ENCODE data around the gene PGAP3.

DNA sequence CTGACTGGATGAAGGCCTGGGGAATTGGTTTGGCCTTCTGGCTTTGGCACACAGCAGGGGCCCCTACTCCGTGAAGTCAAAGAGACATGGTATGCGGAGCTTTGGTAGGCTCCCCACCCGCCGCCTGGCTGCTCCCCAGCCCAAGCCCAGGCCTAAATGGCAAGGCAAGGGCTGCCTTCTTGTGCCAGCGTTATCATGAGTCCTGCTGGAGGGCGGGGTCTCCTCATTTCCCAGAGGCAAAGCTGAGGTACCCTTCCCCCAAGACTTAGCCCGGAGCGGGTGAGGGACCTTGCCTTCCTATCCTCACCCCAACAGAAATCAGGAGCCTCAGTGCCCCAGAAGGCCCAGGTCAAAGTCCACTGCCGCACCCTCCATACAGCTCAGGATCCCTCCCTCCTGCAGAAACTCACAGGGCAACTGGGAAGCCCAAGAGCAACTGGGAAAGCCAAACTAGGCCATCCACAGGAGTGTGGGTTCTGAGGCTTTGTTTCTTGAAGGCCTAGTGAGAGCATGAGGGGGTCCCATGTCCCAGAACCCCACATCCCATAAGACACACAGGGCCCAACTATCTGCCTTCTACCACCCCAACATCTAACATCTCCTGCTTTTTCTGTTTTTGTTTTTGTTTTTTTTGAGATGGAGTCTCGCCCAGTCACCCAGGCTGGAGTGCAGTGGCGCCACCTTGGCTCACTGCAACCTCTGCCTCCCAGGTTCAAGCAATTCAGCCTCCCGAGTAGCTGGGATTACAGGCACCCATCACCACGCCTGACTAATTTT is 9.3 kb downstream of the PGAP3 start:
- TF ChIP-seq ZNF670 (tag by site-specific recombination; IDR thresholded peaks at IDR 0.05; ENCODE audit: low read depth) (no peak), ZNF112 (tag by site-specific recombination; IDR thresholded peaks at IDR 0.05) (no peak), ZNF311 (tag by site-specific recombination; IDR thresholded peaks at IDR 0.05; ENCODE audit: borderline replicate concordance) (no peak), ZFHX2 (tag by site-specific recombination; conservative IDR thresholded peaks at IDR 0.05) (no peak), SCRT1 (tag by site-specific recombination; IDR thresholded peaks at IDR 0.05; ENCODE audit: borderline replicate concordance) (no peak), ZNF140 (tag by site-specific recombination; IDR thresholded peaks at IDR 0.05) (no peak), SETDB1 (IDR thresholded peaks at IDR 0.05; ENCODE audit: insufficient read length, low read length) (no peak), ZNF624 (tag by site-specific recombination; IDR thresholded peaks at IDR 0.05) (no peak)
- TF ChIP-seq, protein P1, sequence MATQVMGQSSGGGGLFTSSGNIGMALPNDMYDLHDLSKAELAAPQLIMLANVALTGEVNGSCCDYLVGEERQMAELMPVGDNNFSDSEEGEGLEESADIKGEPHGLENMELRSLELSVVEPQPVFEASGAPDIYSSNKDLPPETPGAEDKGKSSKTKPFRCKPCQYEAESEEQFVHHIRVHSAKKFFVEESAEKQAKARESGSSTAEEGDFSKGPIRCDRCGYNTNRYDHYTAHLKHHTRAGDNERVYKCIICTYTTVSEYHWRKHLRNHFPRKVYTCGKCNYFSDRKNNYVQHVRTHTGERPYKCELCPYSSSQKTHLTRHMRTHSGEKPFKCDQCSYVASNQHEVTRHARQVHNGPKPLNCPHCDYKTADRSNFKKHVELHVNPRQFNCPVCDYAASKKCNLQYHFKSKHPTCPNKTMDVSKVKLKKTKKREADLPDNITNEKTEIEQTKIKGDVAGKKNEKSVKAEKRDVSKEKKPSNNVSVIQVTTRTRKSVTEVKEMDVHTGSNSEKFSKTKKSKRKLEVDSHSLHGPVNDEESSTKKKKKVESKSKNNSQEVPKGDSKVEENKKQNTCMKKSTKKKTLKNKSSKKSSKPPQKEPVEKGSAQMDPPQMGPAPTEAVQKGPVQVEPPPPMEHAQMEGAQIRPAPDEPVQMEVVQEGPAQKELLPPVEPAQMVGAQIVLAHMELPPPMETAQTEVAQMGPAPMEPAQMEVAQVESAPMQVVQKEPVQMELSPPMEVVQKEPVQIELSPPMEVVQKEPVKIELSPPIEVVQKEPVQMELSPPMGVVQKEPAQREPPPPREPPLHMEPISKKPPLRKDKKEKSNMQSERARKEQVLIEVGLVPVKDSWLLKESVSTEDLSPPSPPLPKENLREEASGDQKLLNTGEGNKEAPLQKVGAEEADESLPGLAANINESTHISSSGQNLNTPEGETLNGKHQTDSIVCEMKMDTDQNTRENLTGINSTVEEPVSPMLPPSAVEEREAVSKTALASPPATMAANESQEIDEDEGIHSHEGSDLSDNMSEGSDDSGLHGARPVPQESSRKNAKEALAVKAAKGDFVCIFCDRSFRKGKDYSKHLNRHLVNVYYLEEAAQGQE (tag by site-specific recombination; IDR thresholded peaks at IDR 0.05) = no peak
- TF ChIP-seq, protein P2, sequence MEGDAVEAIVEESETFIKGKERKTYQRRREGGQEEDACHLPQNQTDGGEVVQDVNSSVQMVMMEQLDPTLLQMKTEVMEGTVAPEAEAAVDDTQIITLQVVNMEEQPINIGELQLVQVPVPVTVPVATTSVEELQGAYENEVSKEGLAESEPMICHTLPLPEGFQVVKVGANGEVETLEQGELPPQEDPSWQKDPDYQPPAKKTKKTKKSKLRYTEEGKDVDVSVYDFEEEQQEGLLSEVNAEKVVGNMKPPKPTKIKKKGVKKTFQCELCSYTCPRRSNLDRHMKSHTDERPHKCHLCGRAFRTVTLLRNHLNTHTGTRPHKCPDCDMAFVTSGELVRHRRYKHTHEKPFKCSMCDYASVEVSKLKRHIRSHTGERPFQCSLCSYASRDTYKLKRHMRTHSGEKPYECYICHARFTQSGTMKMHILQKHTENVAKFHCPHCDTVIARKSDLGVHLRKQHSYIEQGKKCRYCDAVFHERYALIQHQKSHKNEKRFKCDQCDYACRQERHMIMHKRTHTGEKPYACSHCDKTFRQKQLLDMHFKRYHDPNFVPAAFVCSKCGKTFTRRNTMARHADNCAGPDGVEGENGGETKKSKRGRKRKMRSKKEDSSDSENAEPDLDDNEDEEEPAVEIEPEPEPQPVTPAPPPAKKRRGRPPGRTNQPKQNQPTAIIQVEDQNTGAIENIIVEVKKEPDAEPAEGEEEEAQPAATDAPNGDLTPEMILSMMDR (tag by site-specific recombination; IDR thresholded peaks at IDR 0.05) = peak; percentile 60; the same call in 1 of the 2 replicates
- TF ChIP-seq, protein P3, sequence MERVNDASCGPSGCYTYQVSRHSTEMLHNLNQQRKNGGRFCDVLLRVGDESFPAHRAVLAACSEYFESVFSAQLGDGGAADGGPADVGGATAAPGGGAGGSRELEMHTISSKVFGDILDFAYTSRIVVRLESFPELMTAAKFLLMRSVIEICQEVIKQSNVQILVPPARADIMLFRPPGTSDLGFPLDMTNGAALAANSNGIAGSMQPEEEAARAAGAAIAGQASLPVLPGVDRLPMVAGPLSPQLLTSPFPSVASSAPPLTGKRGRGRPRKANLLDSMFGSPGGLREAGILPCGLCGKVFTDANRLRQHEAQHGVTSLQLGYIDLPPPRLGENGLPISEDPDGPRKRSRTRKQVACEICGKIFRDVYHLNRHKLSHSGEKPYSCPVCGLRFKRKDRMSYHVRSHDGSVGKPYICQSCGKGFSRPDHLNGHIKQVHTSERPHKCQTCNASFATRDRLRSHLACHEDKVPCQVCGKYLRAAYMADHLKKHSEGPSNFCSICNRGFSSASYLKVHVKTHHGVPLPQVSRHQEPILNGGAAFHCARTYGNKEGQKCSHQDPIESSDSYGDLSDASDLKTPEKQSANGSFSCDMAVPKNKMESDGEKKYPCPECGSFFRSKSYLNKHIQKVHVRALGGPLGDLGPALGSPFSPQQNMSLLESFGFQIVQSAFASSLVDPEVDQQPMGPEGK (tag by site-specific recombination; IDR thresholded peaks at IDR 0.05) = no peak
- TF ChIP-seq, protein P4, sequence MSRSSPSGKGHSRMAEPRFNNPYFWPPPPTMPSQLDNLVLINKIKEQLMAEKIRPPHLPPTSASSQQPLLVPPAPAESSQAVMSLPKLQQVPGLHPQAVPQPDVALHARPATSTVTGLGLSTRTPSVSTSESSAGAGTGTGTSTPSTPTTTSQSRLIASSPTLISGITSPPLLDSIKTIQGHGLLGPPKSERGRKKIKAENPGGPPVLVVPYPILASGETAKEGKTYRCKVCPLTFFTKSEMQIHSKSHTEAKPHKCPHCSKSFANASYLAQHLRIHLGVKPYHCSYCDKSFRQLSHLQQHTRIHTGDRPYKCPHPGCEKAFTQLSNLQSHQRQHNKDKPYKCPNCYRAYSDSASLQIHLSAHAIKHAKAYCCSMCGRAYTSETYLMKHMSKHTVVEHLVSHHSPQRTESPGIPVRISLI (tag by site-specific recombination; IDR thresholded peaks at IDR 0.05) = no peak

All from HEK293 (cell line).